HUES6 (cell line): ENCODE results near the gene GRN.
"Not testable (repeated sequence)": the region's sequence is repeated elsewhere in the genome, so short reads cannot be mapped to it uniquely, and the experiment has no call there.

Source experiments
- H3K27ac ChIP-seq: 2 replicates; pipeline ENCODE4 v1.7.0; 2013; ENCODE audit warnings: low read depth, mild to moderate bottlenecking, low read length, inconsistent platforms
- H3K27me3 ChIP-seq: 2 replicates; pipeline ENCODE4 v1.6.1; 2013; ENCODE audit warnings: low read length; ENCODE audit not compliant: control insufficient read depth, insufficient read depth
- H3K36me3 ChIP-seq: 2 replicates; pipeline ENCODE4 v1.6.1; 2013; ENCODE audit warnings: low read length; ENCODE audit not compliant: control insufficient read depth, insufficient read depth
- H3K4me1 ChIP-seq: 2 replicates; pipeline ENCODE4 v1.6.1; 2013; ENCODE audit warnings: low read length; ENCODE audit not compliant: control insufficient read depth, insufficient read depth
- H3K4me3 ChIP-seq: 2 replicates; pipeline ENCODE4 v1.5.1; 2013; ENCODE audit warnings: low read depth, low read length
- H3K9ac ChIP-seq: one replicate; pipeline ENCODE4 v1.6.1; 2013; ENCODE audit warnings: mild to moderate bottlenecking, low read length
- H3K9me3 ChIP-seq: 2 replicates; pipeline ENCODE4 v1.6.1; 2013; ENCODE audit warnings: low read depth, low read length; ENCODE audit not compliant: control insufficient read depth, insufficient read depth

Gene GRN

DNA sequence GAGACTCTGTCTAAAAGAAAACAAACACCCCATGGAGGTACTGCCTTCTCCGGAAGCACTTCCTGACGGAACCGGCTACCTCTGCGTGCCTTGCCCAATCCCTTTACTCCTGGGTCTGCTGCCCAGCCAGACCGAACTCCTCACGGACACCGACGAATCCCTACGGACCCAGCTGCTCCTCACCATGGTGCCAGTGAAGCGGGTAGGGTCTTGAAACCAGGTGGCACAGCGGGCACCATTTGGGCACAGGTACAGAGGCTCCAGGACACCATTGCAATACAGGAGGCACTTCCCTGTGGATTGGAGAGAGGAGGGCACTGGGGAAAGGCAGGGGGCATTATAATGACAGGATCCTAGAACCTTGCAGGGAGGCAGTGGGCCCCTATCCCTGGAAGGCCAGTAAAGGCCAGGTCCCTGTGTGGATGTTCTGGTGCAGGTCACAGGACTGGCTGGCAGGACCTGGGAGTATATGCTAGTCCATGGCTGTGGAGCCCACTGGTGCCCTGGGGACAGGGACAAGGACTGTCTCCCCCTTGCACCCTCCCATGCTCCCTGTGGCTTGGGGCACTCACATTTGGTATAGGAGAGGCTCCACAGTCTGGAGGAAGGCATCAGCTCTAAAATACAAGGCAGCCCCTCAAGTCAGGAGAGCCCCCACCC, 22.7 kb upstream of the GRN start:
- H3K9me3 ChIP-seq: no peaks in the 10 kb centered on the region
- no peaks in the 10 kb centered on the region; the same call in 1 of the 2 replicates for H3K4me1 ChIP-seq
- no peak overlapping the region for H3K9ac ChIP-seq
- peaks cover 33% of the 10 kb centered on the region for H3K36me3 ChIP-seq
- peaks cover 5% of the 10 kb centered on the region for H3K27me3 ChIP-seq
- no peak overlapping the region for H3K27ac ChIP-seq
- H3K4me3 ChIP-seq: no peak overlapping the region

DNA sequence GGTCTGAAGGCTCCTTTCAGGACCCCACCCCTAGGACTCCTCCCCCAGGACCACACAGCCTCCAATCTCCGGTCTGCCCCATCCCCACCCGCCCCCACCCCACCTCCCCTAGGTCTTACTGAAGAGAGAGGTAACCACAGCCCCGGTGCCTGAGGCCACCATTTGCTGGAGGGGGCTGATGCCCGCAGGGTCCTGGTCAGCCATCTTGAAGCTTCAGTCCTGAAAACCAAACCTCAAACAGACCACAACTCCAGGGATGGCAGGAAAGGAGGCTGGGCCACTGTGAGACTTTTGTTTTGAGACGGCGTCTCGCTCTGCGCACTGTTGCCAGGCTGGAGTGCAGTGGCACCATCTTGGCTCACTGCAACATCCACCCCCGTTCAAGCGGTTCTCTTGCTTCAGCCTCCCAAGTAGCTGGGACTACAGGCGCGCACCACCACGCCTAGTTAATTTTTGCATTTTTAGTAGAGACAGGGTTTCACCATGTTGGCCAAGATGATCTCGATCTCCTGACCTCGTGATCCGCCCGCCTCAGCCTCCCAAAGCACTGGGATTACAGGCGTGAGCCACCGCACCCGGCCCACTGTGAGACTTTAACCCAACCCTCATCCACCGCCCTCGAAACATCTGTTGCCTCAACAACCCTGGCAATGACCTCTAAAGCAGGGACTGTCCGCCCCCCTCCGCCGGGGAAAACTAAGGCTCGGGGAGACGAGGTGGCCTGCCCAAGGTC, 21.6 kb upstream of the GRN start:
- H3K27ac ChIP-seq: no peak overlapping the region
- H3K9me3 ChIP-seq: no peaks in the 10 kb centered on the region
- H3K9ac ChIP-seq: peak overlapping the region; percentile 87
- H3K4me3 ChIP-seq: peak overlapping the region; percentile 93
- H3K4me1 ChIP-seq: no peaks in the 10 kb centered on the region; the same call in 1 of the 2 replicates
- peaks cover 5% of the 10 kb centered on the region; the same call in 1 of the 2 replicates for H3K27me3 ChIP-seq
- peaks cover 33% of the 10 kb centered on the region for H3K36me3 ChIP-seq

DNA sequence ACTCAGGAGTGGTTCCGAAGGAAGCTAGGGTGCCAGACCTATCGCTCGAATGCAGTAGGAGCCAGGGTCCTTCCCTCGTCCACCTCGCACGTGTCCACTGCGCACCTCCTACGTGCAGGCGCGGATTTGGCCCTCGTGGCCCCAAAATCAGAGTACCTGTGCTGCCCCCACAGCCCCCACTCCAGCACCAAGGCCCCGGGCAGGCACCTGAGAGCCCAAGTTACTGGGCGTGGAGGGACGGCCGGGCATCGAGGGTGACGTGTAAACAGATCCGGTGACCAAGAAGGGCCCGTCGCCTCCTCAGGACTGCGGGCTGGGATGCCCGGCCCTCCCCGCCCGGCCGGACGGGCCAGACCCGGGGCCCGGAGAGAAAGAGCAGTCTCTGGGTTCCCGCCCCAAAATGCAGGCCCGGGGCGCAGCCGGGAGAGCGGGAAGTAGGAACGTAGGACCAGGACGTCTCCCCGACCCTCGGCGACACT, 21.0 kb upstream of the GRN start:
- no peaks in the 10 kb centered on the region; the same call in 1 of the 2 replicates for H3K4me1 ChIP-seq
- peak overlapping the region; percentile 62; the same call in 1 of the 2 replicates for H3K27ac ChIP-seq
- peak overlapping the region; percentile 93 for H3K4me3 ChIP-seq
- peak overlapping the region; percentile 87 for H3K9ac ChIP-seq
- peaks cover 5% of the 10 kb centered on the region; the same call in 1 of the 2 replicates for H3K27me3 ChIP-seq
- H3K9me3 ChIP-seq: no peaks in the 10 kb centered on the region
- H3K36me3 ChIP-seq: peaks cover 33% of the 10 kb centered on the region

- Histone ChIP-seq H3K9ac (peak within 1 kb of the TSS; percentile 87), H3K9me3 (no peaks in the 10 kb centered on the region), H3K27ac (peak within 1 kb of the TSS; percentile 72; the same call in 1 of the 2 replicates), H3K4me3 (peak within 1 kb of the TSS; percentile 93), H3K27me3 (peaks cover 5% of the 10 kb centered on the region; the same call in 1 of the 2 replicates), H3K36me3 (peaks cover 29% of the 10 kb centered on the region), H3K4me1 (no peaks in the 10 kb centered on the region; the same call in 1 of the 2 replicates)
Observed at GRCh38 chr17:44324571-44325275, 20.4 kb upstream of the GRN start, which contains the start of gene SLC25A39. Gene SLC25A39, minus strand, starts transcription at chr17:44324823. Its CDS starts 1,261 bp downstream, at chr17:44323562.

DNA sequence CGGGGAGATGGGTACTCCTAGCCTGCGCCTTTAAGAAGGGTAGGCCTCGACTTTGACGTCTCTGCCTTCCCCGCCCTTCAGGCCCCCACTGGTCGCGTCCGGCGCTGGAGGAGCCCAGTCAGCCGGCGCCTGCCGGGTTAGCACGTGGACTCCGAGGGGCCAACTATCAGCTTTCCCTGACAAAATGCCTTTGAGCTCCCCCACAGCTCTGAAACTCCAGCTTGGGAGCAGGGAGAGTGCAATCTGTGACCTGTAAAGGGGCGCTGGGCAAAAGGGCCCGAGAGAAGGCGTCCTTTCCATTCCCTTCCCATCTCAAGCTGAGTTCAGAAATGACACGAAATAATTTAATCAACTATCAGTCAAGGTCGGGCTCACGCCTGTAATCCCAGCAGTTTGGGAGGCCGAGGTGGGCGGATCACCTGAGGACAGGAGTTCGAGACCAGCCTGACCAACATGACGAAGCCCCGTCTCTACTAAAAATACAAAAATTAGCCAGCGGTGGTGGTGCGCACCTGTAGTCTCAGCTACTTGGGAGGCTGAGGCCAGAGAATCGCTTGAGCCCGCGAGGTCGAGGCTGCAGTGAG, 18.1 kb upstream of the GRN start:
- H3K4me1 ChIP-seq: no peaks in the 10 kb centered on the region
- H3K27me3 ChIP-seq: peaks cover 5% of the 10 kb centered on the region; the same call in 1 of the 2 replicates
- no peak overlapping the region for H3K4me3 ChIP-seq
- H3K27ac ChIP-seq: no peak overlapping the region
- peaks cover 7% of the 10 kb centered on the region for H3K36me3 ChIP-seq
- H3K9ac ChIP-seq: no peak overlapping the region
- H3K9me3 ChIP-seq: no peaks in the 10 kb centered on the region

DNA sequence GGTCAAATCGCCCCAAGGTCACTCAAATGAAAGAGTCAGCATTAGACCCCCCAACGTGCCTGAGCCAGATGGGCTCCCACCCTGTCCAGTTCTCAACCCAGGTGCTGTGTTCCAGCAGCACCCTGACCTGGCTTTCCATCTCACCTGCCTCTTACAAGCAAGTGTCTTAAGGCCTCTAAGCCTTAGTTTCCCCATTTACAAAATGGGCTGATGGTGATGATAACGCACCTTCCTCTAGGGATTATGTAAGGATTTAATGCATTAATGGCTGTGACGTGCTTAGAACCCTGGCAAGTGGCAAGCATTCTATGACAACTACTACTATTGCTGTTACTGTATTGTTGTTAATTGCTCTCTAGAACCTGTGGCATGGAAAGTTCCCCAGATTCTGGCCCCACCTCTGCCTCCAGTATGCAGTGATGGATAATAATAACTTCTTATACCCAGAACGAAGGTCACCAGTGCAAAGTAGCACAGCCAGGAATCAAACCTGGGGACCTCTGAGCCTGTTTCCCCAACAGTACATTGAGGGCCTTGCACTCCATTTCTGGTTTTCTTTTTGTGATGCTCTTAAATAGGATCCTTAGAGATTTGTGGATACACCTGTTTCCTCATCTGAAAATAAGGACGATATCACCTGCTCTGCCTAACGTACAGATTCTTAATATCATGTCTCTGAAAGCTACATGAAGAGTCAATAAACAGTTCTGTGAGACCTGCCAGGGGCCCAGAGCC, 17.2 kb upstream of the GRN start:
- Histone ChIP-seq H3K9ac (no peak overlapping the region), H3K36me3 (no peaks in the 10 kb centered on the region), H3K4me1 (no peaks in the 10 kb centered on the region), H3K27ac (no peak overlapping the region), H3K4me3 (no peak overlapping the region), H3K27me3 (peaks cover 5% of the 10 kb centered on the region; the same call in 1 of the 2 replicates), H3K9me3 (no peaks in the 10 kb centered on the region)

GRCh38 chr17:44329516-44329915, 15.6 kb upstream of the GRN start:
- H3K27me3 ChIP-seq, H3K36me3 ChIP-seq, H3K4me3 ChIP-seq, H3K4me1 ChIP-seq, H3K9ac ChIP-seq, H3K27ac ChIP-seq, H3K9me3 ChIP-seq: not testable (repeated sequence)

DNA sequence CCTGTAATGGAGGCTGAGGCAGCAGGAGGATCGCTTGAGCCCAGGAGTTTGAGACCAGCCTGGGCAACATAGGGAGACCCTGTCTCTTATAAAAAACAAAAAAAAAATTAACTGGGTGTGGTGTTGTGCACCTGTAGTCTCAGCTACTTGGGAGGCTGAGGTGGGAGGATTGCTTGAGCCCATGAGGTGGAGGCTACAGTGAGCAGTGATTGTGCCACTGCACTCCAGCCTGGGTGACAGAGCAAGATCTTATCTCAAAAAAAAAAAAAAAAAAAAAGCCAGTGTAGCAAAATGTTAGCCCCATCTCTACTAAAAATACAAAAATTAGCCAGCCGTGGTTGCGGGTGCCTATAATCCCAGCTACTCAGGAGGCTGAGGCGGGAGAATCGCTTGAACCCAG, 14.8 kb upstream of the GRN start:
- not testable (repeated sequence) for H3K27ac ChIP-seq, H3K9me3 ChIP-seq, H3K4me1 ChIP-seq, H3K36me3 ChIP-seq, H3K27me3 ChIP-seq, H3K9ac ChIP-seq, H3K4me3 ChIP-seq

GRCh38 chr17:44331249-44331760, 13.8 kb upstream of the GRN start:
- H3K4me3 ChIP-seq: no peak overlapping the region
- no peak overlapping the region for H3K9ac ChIP-seq
- no peaks in the 10 kb centered on the region for H3K36me3 ChIP-seq
- no peaks in the 10 kb centered on the region for H3K9me3 ChIP-seq
- peaks cover 9% of the 10 kb centered on the region; the same call in 1 of the 2 replicates for H3K4me1 ChIP-seq
- no peaks in the 10 kb centered on the region for H3K27me3 ChIP-seq
- H3K27ac ChIP-seq: no peak overlapping the region

DNA sequence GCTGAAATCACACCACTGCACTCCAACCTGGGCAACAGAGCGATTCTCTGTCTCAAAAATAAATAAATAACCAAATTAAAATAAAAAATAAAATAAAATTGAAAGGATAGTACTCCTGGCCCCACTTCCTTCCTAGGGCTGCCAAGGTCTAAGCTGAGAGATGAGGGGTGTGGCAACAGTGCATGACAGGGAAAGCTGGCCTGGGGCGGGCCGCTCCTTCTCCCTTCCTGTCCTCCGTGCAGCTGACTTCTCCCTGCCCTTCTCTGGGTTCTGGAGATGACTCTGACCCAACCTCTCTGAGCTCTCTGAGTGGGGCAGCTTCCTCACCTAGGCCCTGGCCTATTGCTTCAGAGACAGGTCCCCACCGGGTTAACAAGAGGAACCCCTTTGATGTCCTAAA, 11.7 kb upstream of the GRN start:
- Histone ChIP-seq H3K36me3 (no peaks in the 10 kb centered on the region), H3K27me3 (no peaks in the 10 kb centered on the region), H3K9me3 (no peaks in the 10 kb centered on the region), H3K4me1 (peaks cover 10% of the 10 kb centered on the region; the same call in 1 of the 2 replicates), H3K27ac (no peak overlapping the region), H3K4me3 (no peak overlapping the region), H3K9ac (no peak overlapping the region)
